Smooth muscle cell (in vitro differentiated cells): ENCODE measurements around the gene NSUN7. TPM values are rescaled to one million over a fixed set of nuclear protein-coding genes. Genes with fewer than 3 reads are reported as not detected.

Experiments used
- DNase-seq: peaks from one replicate; lab custom pipeline; 2025; ENCODE audit not compliant: unreplicated experiment; lab: John Stamatoyannopoulos, UW
- H2AFZ ChIP-seq: fragments of 200-600 bp; sonication (generic); 2 replicates; pipeline ENCODE4 v1.6.0; 2016; ENCODE audit warnings: antibody characterized with exemption, low read depth, mild to moderate bottlenecking
- H3F3A ChIP-seq: fragments of 200-600 bp; sonication (generic); 2 replicates; pipeline ENCODE4 v1.6.0; 2017; ENCODE audit warnings: antibody characterized with exemption, low read depth
- H3K27ac ChIP-seq: fragments of 200-600 bp; sonication (generic); 2 replicates; pipeline ENCODE4 v1.5.1; 2016; ENCODE audit warnings: low read depth, mild to moderate bottlenecking
- H3K27me3 ChIP-seq: fragments of 200-600 bp; sonication (generic); 2 replicates; pipeline ENCODE4 v1.6.1; 2016; ENCODE audit warnings: low read depth, mild to moderate bottlenecking
- H3K36me3 ChIP-seq: fragments of 200-600 bp; sonication (generic); 2 replicates; pipeline ENCODE4 v1.5.1; 2016; ENCODE audit warnings: low read depth
- H3K4me1 ChIP-seq: fragments of 200-600 bp; sonication (generic); 2 replicates; pipeline ENCODE4 v1.5.1; 2016; ENCODE audit warnings: low read depth
- H3K4me2 ChIP-seq: fragments of 200-600 bp; sonication (generic); 2 replicates; pipeline ENCODE4 v1.6.0; 2016; ENCODE audit warnings: mild to moderate bottlenecking
- H3K4me3 ChIP-seq: fragments of 200-600 bp; sonication (generic); 2 replicates; pipeline ENCODE4 v1.5.1; 2016; ENCODE audit warnings: mild to moderate bottlenecking
- H3K79me2 ChIP-seq: fragments of 200-600 bp; sonication (generic); 2 replicates; pipeline ENCODE4 v1.6.0; 2016; ENCODE audit warnings: low read depth, mild to moderate bottlenecking
- H3K9ac ChIP-seq: fragments of 200-600 bp; sonication (generic); 2 replicates; pipeline ENCODE4 v1.6.0; 2016; ENCODE audit warnings: low read depth
- H3K9me3 ChIP-seq: fragments of 200-600 bp; sonication (generic); replicated peaks from 2 replicates; pipeline ENCODE4 v1.5.1; 2016; ENCODE audit warnings: low read depth
- H4K20me1 ChIP-seq: fragments of 200-600 bp; sonication (generic); 2 replicates; pipeline ENCODE4 v1.6.0; 2016; ENCODE audit warnings: low read depth
- CTCF ChIP-seq: fragments of 200-600 bp; sonication (generic); IDR thresholded peaks from 2 replicates; pipeline ENCODE4 v1.5.1; 2017; ENCODE audit warnings: borderline replicate concordance, mild to moderate bottlenecking, antibody characterized with exemption; ENCODE audit not compliant: insufficient read depth, poor library complexity, severe bottlenecking
- WGBS: methylation state at CpG from one replicate; pipeline ENCODE4 v1.1.7; 2016; ENCODE audit warnings: low lambda C conversion rate; 5-methylcytosine and 5-hydroxymethylcytosine counted together
- polyA plus RNA-seq: library from polyadenylated mRNA; unstranded; fragments of >200 nt; fragmentation: Nextera tagmentation; extraction: Ambion mirVana; gene quantifications from 2 replicates; pipeline ENCODE4 v1.2.1, GENCODE V29; 2016
- total RNA-seq: library from RNA; depleted of rRNA; stranded (reverse); fragments of >200 nt; gene quantifications from 2 replicates; pipeline ENCODE4 v1.2.3, GENCODE V29; 2014

Gene NSUN7
- total and polyA plus RNA-seq, 2 experiments from 2014 or later, result 1.8 to 2.5 TPM

GRCh38 chr4:40769266-40769665 lies 19.5 kb downstream of the NSUN7 start:
- Histone ChIP-seq H3F3A (no peaks in the 10 kb centered on the region), H3K27me3 (no peaks in the 10 kb centered on the region), H3K9ac (no peak overlapping the region), H3K27ac (no peak overlapping the region), H3K9me3 (no peaks in the 10 kb centered on the region), H3K4me1 (no peaks in the 10 kb centered on the region), H4K20me1 (no peaks in the 10 kb centered on the region), H3K79me2 (no peaks in the 10 kb centered on the region), H3K36me3 (no peaks in the 10 kb centered on the region), H2AFZ (no peak overlapping the region), H3K4me3 (no peak overlapping the region), H3K4me2 (no peak overlapping the region)
- WGBS, result 97% methylated on average over 1 of the region's 1 CpG
- DNase-seq, result no peak
- no peak for TF ChIP-seq CTCF

- 100% methylated on average over 1 of the region's 1 CpG for WGBS
- Histone ChIP-seq H3F3A (no peaks in the 10 kb centered on the region), H2AFZ (no peak overlapping the region), H4K20me1 (no peaks in the 10 kb centered on the region), H3K27me3 (no peaks in the 10 kb centered on the region), H3K27ac (no peak overlapping the region), H3K79me2 (no peaks in the 10 kb centered on the region), H3K36me3 (no peaks in the 10 kb centered on the region), H3K4me2 (no peak overlapping the region), H3K9ac (no peak overlapping the region), H3K9me3 (no peaks in the 10 kb centered on the region), H3K4me1 (no peaks in the 10 kb centered on the region), H3K4me3 (no peak overlapping the region)
- DNase-seq, result no peak
- no peak for TF ChIP-seq CTCF
Measured at GRCh38 chr4:40778090-40778489, 28.3 kb downstream of the NSUN7 start.

- Histone ChIP-seq H3K9ac (no peak overlapping the region), H3K27me3 (no peaks in the 10 kb centered on the region), H3F3A (no peaks in the 10 kb centered on the region), H4K20me1 (no peaks in the 10 kb centered on the region), H3K4me3 (no peak overlapping the region), H3K4me2 (no peak overlapping the region), H3K27ac (no peak overlapping the region), H3K4me1 (no peaks in the 10 kb centered on the region), H3K36me3 (no peaks in the 10 kb centered on the region), H2AFZ (no peak overlapping the region), H3K9me3 (no peaks in the 10 kb centered on the region), H3K79me2 (no peaks in the 10 kb centered on the region)
- no peak for DNase-seq
- no peak for TF ChIP-seq CTCF
- 94% methylated on average over 2 of the region's 2 CpGs for WGBS
Measured at GRCh38 chr4:40782876-40783275, 33.1 kb downstream of the NSUN7 start.

GRCh38 chr4:40785727-40786126 lies 36.0 kb downstream of the NSUN7 start:
- Histone ChIP-seq H2AFZ (no peak overlapping the region), H3K4me3 (no peak overlapping the region), H3K4me2 (no peak overlapping the region), H3K79me2 (no peaks in the 10 kb centered on the region), H3K27ac (no peak overlapping the region), H3K4me1 (no peaks in the 10 kb centered on the region), H4K20me1 (no peaks in the 10 kb centered on the region), H3F3A (no peaks in the 10 kb centered on the region), H3K27me3 (no peaks in the 10 kb centered on the region), H3K36me3 (no peaks in the 10 kb centered on the region), H3K9ac (no peak overlapping the region), H3K9me3 (no peaks in the 10 kb centered on the region)
- WGBS, result 98% methylated on average over 12 of the region's 12 CpGs
- no peak for TF ChIP-seq CTCF
- no peak for DNase-seq
